Activated T-cell treated with anti-CD3 and anti-CD28 coated beads, Interleukin-2, amount 50 U/mL, for 1 hour (primary cell): ENCODE results near the gene PVALB.
"Not testable (repeated sequence)": the region's sequence is repeated elsewhere in the genome, so short reads cannot be mapped to it uniquely, and the experiment has no call there.

Experiments used
- DNase-seq: peaks from one replicate; pipeline ENCODE4 v3.0.0-alpha.2; 2020

PVALB gene

DNA sequence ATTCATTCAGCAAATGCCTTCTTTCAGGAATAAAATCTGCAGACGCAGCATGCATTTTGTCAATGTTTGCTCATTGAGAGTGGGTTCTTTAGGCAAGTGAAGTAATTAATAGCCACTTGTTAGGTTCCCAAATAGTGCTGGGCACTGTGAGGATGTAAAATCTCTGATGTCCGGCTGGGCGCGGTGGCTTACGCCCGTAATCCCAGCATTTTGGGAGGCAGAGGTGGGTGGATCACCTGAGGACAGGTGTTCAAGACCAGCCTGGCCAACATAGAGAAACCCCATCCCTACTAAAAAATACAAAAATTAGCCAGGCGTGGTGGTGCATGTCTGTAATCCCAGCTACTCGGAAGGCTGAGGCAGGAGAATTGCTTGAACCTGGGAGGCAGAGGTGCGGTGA lies 62.0 kb downstream of the PVALB start:
- not testable (repeated sequence) for DNase-seq

DNA sequence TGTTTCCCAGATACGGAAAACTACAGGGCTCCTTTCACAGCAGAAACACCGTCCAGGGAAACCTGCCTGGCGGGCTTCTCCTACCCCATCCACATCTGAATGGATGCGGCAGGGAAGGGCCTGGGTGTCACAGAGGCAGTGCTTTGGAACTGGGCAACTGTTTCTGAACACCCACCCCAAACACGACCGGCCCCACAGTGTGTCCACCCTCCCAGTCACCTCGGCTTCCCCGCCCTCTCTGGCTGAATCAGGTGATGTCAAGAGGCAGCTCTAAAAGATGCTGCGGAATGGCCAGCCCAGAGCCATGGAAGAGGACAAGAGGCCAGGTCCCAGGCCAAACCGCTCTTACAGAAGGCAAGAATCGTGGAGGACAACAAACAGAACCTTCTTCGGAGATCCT lies 62.9 kb downstream of the PVALB start:
- DNase-seq, result no peak

DNA sequence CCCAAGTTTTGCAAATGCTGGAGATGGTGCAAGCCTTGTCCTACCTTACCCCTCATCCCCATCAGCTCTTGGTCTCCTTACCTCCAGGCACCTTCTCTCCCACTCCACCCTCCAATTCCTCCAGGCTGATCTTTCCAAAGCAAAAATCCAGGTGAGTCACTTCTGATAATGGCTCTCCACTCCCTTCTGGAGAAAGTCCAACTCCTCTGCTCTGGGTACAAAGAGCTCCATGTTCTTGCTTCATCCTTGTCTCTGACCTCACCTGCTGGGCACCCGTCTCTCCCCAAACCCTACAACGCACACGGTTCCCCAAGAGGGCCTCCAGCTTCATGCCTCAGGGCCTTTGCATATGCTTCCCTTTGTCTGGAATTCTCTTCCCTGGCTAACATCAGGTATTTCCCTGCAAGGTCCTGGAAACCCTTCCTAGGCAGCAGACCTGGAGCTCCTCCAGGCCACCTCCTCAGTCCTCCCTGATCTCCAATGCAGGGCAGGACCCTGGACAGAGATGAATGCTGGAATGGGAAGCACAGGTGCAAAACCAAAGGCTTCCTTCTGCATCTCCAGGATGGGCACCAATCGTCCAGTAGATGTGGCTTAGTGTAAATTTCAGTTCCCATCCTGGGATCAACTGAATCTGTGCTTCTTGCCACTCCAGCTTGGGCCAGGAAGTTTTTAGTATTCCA lies 63.6 kb downstream of the PVALB start:
- no peak for DNase-seq
